Bronchial epithelial cell (primary cell): ENCODE data around the gene IL27RA. TPM values are rescaled to one million over a fixed set of nuclear protein-coding genes. Genes with fewer than 3 reads are reported as not detected.
A peak's percentile ranks its signal among the peaks of the same experiment; 100 is the strongest.

Experiments
- DNase-seq: peaks from one replicate; pipeline ENCODE4 v3.0.0-alpha.2; 2010; ENCODE audit warnings: low read depth
- FAIRE-seq: peaks from 2 replicates; lab custom pipeline; 2011; peaks lifted over from hg19 to GRCh38; lab: Jason Lieb, UNC
- H3K27me3 ChIP-seq: 2 replicates; pipeline ENCODE4 v1.5.1; 2011; ENCODE audit warnings: low read length; ENCODE audit not compliant: control insufficient read depth, insufficient read depth
- H3K36me3 ChIP-seq: 2 replicates; pipeline ENCODE4 v1.5.1; 2011; ENCODE audit warnings: low read length; ENCODE audit not compliant: control insufficient read depth, insufficient read depth
- H3K4me3 ChIP-seq: 2 replicates; pipeline ENCODE4 v1.5.1; 2011; ENCODE audit warnings: mild to moderate bottlenecking, low read depth, low read length, control low read depth
- total RNA-seq: library from RNA; depleted of rRNA; stranded (reverse); fragments of >200 nt; gene quantifications from 2 replicates; pipeline ENCODE4 v1.2.1, GENCODE V29; 2014
- TF ChIP-seq, protein P1 (sequence below): IDR thresholded peaks from 2 replicates; pipeline ENCODE4 v1.5.1; 2011; ENCODE audit warnings: mild to moderate bottlenecking, moderate library complexity, low read length, control low read depth, inconsistent platforms; ENCODE audit not compliant: insufficient read depth, severe bottlenecking

The IL27RA gene
- total RNA-seq, 1 donor from 2014 or later = 0.26 TPM

DNA sequence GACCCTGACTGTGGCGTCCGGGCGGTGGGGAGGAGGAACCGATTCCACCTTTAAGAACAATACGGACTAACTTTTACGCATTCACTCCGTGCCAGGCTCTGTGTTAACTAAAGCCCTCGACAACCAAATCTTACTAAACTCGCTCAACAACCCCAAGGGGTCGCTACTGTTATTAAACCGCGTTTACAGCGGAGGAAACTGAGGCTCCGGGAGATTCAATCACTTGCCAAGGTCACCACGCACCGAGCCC is 57.8 kb downstream of the IL27RA start:
- Histone ChIP-seq H3K4me3 (peak overlapping the region; percentile 54), H3K27me3 (no peaks in the 10 kb centered on the region), H3K36me3 (peaks cover 8% of the 10 kb centered on the region)
- DNase-seq = no peak
- TF ChIP-seq, protein P1, sequence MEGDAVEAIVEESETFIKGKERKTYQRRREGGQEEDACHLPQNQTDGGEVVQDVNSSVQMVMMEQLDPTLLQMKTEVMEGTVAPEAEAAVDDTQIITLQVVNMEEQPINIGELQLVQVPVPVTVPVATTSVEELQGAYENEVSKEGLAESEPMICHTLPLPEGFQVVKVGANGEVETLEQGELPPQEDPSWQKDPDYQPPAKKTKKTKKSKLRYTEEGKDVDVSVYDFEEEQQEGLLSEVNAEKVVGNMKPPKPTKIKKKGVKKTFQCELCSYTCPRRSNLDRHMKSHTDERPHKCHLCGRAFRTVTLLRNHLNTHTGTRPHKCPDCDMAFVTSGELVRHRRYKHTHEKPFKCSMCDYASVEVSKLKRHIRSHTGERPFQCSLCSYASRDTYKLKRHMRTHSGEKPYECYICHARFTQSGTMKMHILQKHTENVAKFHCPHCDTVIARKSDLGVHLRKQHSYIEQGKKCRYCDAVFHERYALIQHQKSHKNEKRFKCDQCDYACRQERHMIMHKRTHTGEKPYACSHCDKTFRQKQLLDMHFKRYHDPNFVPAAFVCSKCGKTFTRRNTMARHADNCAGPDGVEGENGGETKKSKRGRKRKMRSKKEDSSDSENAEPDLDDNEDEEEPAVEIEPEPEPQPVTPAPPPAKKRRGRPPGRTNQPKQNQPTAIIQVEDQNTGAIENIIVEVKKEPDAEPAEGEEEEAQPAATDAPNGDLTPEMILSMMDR = no peak
- FAIRE-seq = no peak

DNA sequence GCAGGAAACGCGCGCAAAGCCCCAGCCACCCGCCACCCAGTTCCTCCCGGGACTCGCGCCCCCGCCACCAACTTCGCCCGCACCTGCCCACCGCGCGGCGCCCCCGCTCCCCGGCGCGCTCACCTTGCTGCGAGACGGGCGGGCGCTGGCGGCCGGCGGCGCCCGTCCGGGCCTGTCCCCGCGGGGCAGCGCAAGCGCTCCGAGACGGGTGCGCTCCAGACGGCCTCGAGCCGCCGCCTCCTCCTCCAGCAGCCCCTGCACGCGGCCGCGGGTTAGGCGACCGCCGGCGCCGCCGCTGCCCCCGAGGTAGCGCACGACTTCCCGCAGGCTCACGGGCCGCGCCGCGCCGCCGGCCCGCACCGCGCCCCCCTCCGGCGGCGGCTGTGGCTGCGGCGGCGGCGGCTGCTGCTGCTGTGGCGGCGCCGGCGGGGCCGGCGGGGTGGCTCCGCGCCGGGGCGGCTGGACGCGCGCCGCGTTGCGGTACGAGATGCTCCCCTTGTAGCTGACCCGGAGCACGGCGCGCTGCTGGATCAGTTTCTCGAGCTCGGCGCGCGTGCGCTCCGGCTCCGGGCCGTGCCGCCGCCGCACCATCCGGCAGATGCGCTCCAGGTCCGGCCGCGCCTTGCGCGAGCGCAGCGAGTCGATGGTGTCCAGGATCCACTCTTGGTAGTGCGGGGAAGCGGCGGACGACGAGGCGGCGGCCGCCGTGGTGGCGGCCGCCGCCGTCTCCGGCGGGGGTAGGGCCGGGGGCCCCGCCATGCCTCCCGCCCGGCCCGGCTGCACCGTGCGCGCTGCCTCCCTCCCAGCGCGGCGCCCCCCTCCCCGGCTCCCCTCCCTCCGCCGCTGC is 58.3 kb downstream of the IL27RA start:
- FAIRE-seq (no peak), DNase-seq (no peak)
- TF ChIP-seq, protein P1 = no peak
- no peaks in the 10 kb centered on the region for H3K27me3 ChIP-seq
- peak overlapping the region; percentile 54 for H3K4me3 ChIP-seq
- peaks cover 8% of the 10 kb centered on the region for H3K36me3 ChIP-seq

DNA sequence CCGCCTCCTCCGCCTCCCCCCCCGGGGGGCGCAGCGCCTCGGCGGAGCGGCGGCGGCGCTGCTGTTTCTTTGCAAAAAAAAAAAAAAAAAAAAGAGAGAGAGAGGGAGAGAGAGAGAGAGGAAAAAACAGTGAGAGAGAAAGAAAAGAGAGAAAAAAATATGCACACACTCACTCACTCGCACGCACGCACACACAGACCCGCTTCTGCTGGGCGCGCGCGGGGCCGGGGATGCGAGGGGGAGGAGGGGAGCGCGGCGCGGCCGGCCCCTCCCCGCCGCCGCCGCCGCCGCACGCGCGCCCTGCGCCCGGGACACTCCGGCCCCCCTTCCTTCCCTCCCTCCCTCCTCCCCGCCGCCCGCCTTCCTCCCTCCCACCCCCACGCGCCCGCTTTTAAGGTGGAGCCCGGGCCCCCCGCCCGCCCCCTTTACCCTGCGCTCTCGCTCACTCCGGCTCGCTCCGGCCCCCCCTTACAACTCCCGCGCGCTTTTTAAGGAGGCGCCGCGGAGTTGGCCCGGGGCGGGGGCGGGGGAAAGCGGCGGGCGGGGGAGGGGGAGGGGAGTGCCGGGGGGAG is 59.0 kb downstream of the IL27RA start, which contains the start of gene SAMD1:
Gene SAMD1, minus strand, starts transcription at position 243 of the 572 bp plus-strand sequence.
- TF ChIP-seq, protein P1 = no peak
- H3K36me3 ChIP-seq = peaks cover 8% of the 10 kb centered on the region
- no peaks in the 10 kb centered on the region for H3K27me3 ChIP-seq
- peak; percentile 27 for DNase-seq
- FAIRE-seq = no peak
- peak within 1 kb of the TSS; percentile 54 for H3K4me3 ChIP-seq

DNA sequence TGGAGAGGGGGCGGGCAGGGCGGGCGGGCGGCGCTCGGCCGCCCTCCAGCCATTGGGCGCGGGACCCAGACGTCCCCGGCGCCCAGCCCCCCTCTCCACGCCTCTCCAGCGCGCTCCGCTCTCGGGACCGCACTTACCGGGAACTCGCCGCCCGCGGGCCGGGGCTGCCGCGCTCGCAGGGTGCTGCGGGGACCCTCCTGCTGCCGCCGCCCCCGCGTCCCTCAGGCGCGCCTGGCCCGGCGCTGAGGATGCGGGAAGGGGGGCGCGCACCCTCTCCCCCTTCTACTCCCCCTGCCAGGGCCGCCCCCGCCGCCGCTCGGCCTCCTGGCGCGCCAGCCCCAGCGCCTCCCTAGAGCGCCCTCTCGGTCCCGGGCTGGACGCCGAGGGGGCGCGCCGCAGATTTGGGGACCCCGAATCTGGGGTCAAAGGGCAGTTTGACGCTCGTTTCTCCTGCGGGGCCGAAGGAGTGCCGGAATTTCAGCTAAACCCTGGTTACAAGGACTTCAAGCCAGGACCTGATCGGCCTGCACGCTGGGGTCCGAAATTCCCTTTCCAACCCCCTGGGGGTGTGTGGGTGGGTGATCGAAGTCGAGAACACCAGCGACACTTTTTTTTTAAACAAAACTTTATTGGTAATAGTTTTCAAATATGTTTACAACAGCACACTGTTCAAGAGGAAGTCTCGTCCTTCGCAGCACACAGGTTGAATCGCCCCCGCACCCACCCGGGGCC is 59.7 kb downstream of the IL27RA start:
- Histone ChIP-seq H3K36me3 (peaks cover 8% of the 10 kb centered on the region), H3K4me3 (peak overlapping the region; percentile 54), H3K27me3 (no peaks in the 10 kb centered on the region)
- TF ChIP-seq, protein P1 = no peak
- FAIRE-seq (no peak), DNase-seq (peak; percentile 51)

DNA sequence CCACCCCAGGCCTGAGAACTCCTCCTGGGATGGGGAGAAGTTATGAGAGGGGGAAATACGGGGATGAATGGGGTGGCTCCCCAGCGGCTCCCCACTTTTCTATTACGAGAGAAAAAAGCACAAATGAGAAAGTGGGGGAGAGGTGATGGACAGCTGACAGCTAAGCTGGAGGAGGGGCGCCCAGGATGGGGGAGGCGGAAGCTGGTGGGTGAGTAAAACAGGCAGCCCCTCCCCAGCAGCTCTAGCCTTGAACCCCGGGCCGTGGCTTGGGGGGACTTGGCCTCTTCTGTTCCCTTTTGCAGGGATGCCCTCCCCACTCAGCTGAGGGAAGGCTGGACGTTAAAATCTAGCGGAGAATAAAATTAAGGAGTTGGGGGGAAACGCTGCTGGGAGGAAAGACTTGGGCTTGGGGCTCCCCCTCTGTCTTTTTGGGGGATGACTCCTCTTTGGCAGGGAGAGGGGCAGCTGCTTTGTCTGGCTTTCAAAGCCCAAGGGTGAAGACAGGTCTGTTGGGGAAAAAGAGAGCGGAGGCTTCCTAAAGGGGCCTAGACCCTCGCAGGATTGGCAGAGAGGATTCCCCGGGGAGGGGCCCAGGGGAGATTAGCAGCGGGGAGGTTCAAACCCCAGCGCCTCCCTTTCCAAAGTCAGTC is 60.4 kb downstream of the IL27RA start:
- Histone ChIP-seq H3K36me3 (peaks cover 9% of the 10 kb centered on the region), H3K4me3 (peak overlapping the region; percentile 54), H3K27me3 (no peaks in the 10 kb centered on the region)
- FAIRE-seq (no peak), DNase-seq (no peak)
- TF ChIP-seq, protein P1 = no peak
